ENCODE measurements around the gene CPT1C. TPM values are rescaled to one million over a fixed set of nuclear protein-coding genes. Genes with fewer than 3 reads are reported as not detected.

Gene CPT1C
- total and polyA plus RNA-seq, 4 donors: 0.37 to 0.75 (median 0.59) TPM

GRCh38 chr19:49699364-49699763 is 8.4 kb downstream of the CPT1C start (continued):
- no peak for TF ChIP-seq ZBTB33 (IDR thresholded peaks at IDR 0.05)

- Histone ChIP-seq H3K9me3 (ENCODE audit: control insufficient read depth in 4 of 4, low read length in 3 of 4) (no peaks in the 10 kb centered on the region), H3K9ac (ENCODE audit: low read depth in 1 of 2, low read length in 2 of 2) (no peak overlapping the region), H3K27me3 (ENCODE audit: control insufficient read depth in 4 of 4, insufficient read depth in 4 of 4, low read length in 3 of 4) (no peaks in the 10 kb centered on the region), H3K36me3 (ENCODE audit: control insufficient read depth in 4 of 4, insufficient read depth in 3 of 4, low read depth in 1 of 4, low read length in 3 of 4) (no peaks in the 10 kb centered on the region), H3K27ac (ENCODE audit: low read depth in 1 of 2, low read length in 2 of 2) (no peak overlapping the region), H3K4me3 (ENCODE audit: low read depth in 1 of 3, low read length in 3 of 3) (no peak overlapping the region), H3K4me1 (ENCODE audit: control insufficient read depth in 4 of 4, insufficient read depth in 4 of 4, low read length in 3 of 4) (no peaks in the 10 kb centered on the region)
- 55% methylated on average over 11 of the region's 11 CpGs for WGBS
- TF ChIP-seq FOXA2 (IDR thresholded peaks at IDR 0.05): no peak
- TF ChIP-seq HNF4G (IDR thresholded peaks at IDR 0.05): no peak
- no peak for TF ChIP-seq ATF3 (IDR thresholded peaks at IDR 0.05)
- TF ChIP-seq ZBTB33 (IDR thresholded peaks at IDR 0.05): no peak
- TF ChIP-seq MAX (IDR thresholded peaks at IDR 0.05): no peak
- no peak for TF ChIP-seq JUND (IDR thresholded peaks at IDR 0.05)
- no peak for TF ChIP-seq YY1 (IDR thresholded peaks at IDR 0.05)
- no peak for TF ChIP-seq CTCF (IDR thresholded peaks at IDR 0.05; ENCODE audit: low read depth, low read length, missing input control)
- no peak for TF ChIP-seq FOXA1 (IDR thresholded peaks at IDR 0.05)
- TF ChIP-seq NR2F2 (IDR thresholded peaks at IDR 0.05): no peak
- TF ChIP-seq RAD21 (IDR thresholded peaks at IDR 0.05): no peak
- no peak for DNase-seq (ENCODE audit: low spot score)
These were observed 9.6 kb downstream of the CPT1C start for GRCh38 chr19:49700563-49700962.

- no peaks in the 10 kb centered on the region for H3K9me3 ChIP-seq (ENCODE audit: control insufficient read depth in 4 of 4, low read length in 3 of 4)
- 30% methylated on average over 40 of the region's 40 CpGs for WGBS
These were observed 10.4 kb downstream of the CPT1C start for GRCh38 chr19:49701271-49701786.

More at GRCh38 chr19:49701271-49701786, 10.4 kb downstream of the CPT1C start:
- Histone ChIP-seq H3K4me1 (ENCODE audit: control insufficient read depth in 4 of 4, insufficient read depth in 4 of 4, low read length in 3 of 4) (no peaks in the 10 kb centered on the region), H3K27ac (ENCODE audit: low read depth in 1 of 2, low read length in 2 of 2) (no peak overlapping the region), H3K4me3 (ENCODE audit: low read depth in 1 of 3, low read length in 3 of 3) (no peak overlapping the region), H3K9ac (ENCODE audit: low read depth in 1 of 2, low read length in 2 of 2) (no peak overlapping the region), H3K27me3 (ENCODE audit: control insufficient read depth in 4 of 4, insufficient read depth in 4 of 4, low read length in 3 of 4) (no peaks in the 10 kb centered on the region), H3K36me3 (ENCODE audit: control insufficient read depth in 4 of 4, insufficient read depth in 3 of 4, low read depth in 1 of 4, low read length in 3 of 4) (no peaks in the 10 kb centered on the region)
- DNase-seq (ENCODE audit: low spot score): no peak
- TF ChIP-seq JUND (IDR thresholded peaks at IDR 0.05): no peak
- no peak for TF ChIP-seq NR2F2 (IDR thresholded peaks at IDR 0.05)
- no peak for TF ChIP-seq RAD21 (IDR thresholded peaks at IDR 0.05)
- no peak for TF ChIP-seq CTCF (IDR thresholded peaks at IDR 0.05; ENCODE audit: low read depth, low read length, missing input control)
- TF ChIP-seq FOXA1 (IDR thresholded peaks at IDR 0.05): no peak
- no peak for TF ChIP-seq YY1 (IDR thresholded peaks at IDR 0.05)
- no peak for TF ChIP-seq TAF1 (conservative IDR thresholded peaks at IDR 0.05)
- no peak for TF ChIP-seq HNF4G (IDR thresholded peaks at IDR 0.05)
- no peak for TF ChIP-seq FOXA2 (IDR thresholded peaks at IDR 0.05)
- TF ChIP-seq MAX (IDR thresholded peaks at IDR 0.05): no peak
- no peak for TF ChIP-seq EGR1 (IDR thresholded peaks at IDR 0.05; ENCODE audit: low read depth in 2 of 2)
- no peak for TF ChIP-seq SP1 (IDR thresholded peaks at IDR 0.05)

Data from liver (tissue), 9 donors.